Trophoblast cell (in vitro differentiated cells and primary cell): ENCODE measurements around the gene VHLL.

Experiments used
- DNase-seq, 2 donors: peaks; one replicate each; pipeline ENCODE4 v3.0.0-alpha.2; 2016
- H2AFZ ChIP-seq: 2 replicates; pipeline ENCODE4 v1.6.1; 2013; ENCODE audit warnings: low read length, moderate library complexity, mild to moderate bottlenecking; ENCODE audit not compliant: insufficient read depth, poor library complexity
- H2AK5ac ChIP-seq: 2 replicates; pipeline ENCODE4 v1.6.1; 2013; ENCODE audit warnings: mild to moderate bottlenecking, low read length
- H2BK120ac ChIP-seq: 2 replicates; pipeline ENCODE4 v1.6.1; 2013; ENCODE audit warnings: low read length, mild to moderate bottlenecking, moderate library complexity; ENCODE audit not compliant: insufficient read depth, poor library complexity
- H2BK12ac ChIP-seq: 2 replicates; pipeline ENCODE4 v1.6.1; 2013; ENCODE audit warnings: mild to moderate bottlenecking, low read length, moderate library complexity
- H2BK5ac ChIP-seq: 2 replicates; pipeline ENCODE4 v1.6.1; 2013; ENCODE audit warnings: low read length, low read depth, moderate library complexity, mild to moderate bottlenecking; ENCODE audit not compliant: poor library complexity
- H3K14ac ChIP-seq: 2 replicates; pipeline ENCODE4 v1.6.1; 2013; ENCODE audit warnings: mild to moderate bottlenecking, low read length
- H3K18ac ChIP-seq: 2 replicates; pipeline ENCODE4 v1.6.1; 2013; ENCODE audit warnings: mild to moderate bottlenecking, low read length
- H3K23ac ChIP-seq: 2 replicates; pipeline ENCODE4 v1.6.1; 2013; ENCODE audit warnings: low read length
- H3K27ac ChIP-seq: 2 replicates; pipeline ENCODE4 v1.5.1; 2013; ENCODE audit warnings: low read depth, mild to moderate bottlenecking, inconsistent platforms, low read length, moderate library complexity
- H3K27me3 ChIP-seq: 2 replicates; pipeline ENCODE4 v1.6.1; 2013; ENCODE audit warnings: inconsistent platforms, mild to moderate bottlenecking, low read length, moderate library complexity; ENCODE audit not compliant: insufficient read depth
- H3K36me3 ChIP-seq, 2 experiments: 1 replicate in 1 of 2; 2 replicates in 1 of 2; pipeline ENCODE4 v1.6.1; 2013; ENCODE audit warnings: low read length in 2 of 2, mild to moderate bottlenecking in 2 of 2, moderate library complexity in 1 of 2; ENCODE audit not compliant: insufficient read depth in 2 of 2, control insufficient read depth in 1 of 2
- H3K4ac ChIP-seq: 2 replicates; pipeline ENCODE4 v1.6.1; 2013; ENCODE audit warnings: low read depth, mild to moderate bottlenecking, low read length, moderate library complexity
- H3K4me1 ChIP-seq, 2 experiments: 1 replicate in 1 of 2; 2 replicates in 1 of 2; pipeline ENCODE4 v1.6.1; 2013; ENCODE audit warnings: low read length in 2 of 2, mild to moderate bottlenecking in 2 of 2, moderate library complexity in 1 of 2; ENCODE audit not compliant: insufficient read depth in 2 of 2, control insufficient read depth in 1 of 2
- H3K4me2 ChIP-seq: 2 replicates; pipeline ENCODE4 v1.6.1; 2013; ENCODE audit warnings: inconsistent platforms, mild to moderate bottlenecking, low read length, moderate library complexity
- H3K4me3 ChIP-seq: 2 replicates; pipeline ENCODE4 v1.5.1; 2013; ENCODE audit warnings: mild to moderate bottlenecking, low read depth, low read length, inconsistent platforms
- H3K79me1 ChIP-seq: one replicate; pipeline ENCODE4 v1.6.1; 2013; ENCODE audit warnings: low read length
- H3K79me2 ChIP-seq: 2 replicates; pipeline ENCODE4 v1.6.1; 2013; ENCODE audit warnings: low read length, mild to moderate bottlenecking; ENCODE audit not compliant: control insufficient read depth, insufficient read depth, poor library complexity
- H3K9ac ChIP-seq: 2 replicates; pipeline ENCODE4 v1.6.1; 2013; ENCODE audit warnings: mild to moderate bottlenecking, low read length
- H3K9me3 ChIP-seq: 2 replicates; pipeline ENCODE4 v1.6.1; 2013; ENCODE audit warnings: low read depth, mild to moderate bottlenecking, control low read depth, inconsistent platforms, low read length; ENCODE audit not compliant: insufficient read depth
- H4K12ac ChIP-seq: 2 replicates; pipeline ENCODE4 v1.6.1; 2013; ENCODE audit warnings: low read depth, mild to moderate bottlenecking, low read length, moderate library complexity
- H4K8ac ChIP-seq: 2 replicates; pipeline ENCODE4 v1.6.1; 2013; ENCODE audit warnings: low read depth, mild to moderate bottlenecking, low read length, moderate library complexity
- H4K91ac ChIP-seq: one replicate; pipeline ENCODE4 v1.6.1; 2013; ENCODE audit warnings: low read depth, mild to moderate bottlenecking, low read length, moderate library complexity
- WGBS: extraction: QIAGEN DNeasy Blood & Tissue Kit; methylation state at CpG from one replicate; pipeline ENCODE4 v1.1.7; 2013; ENCODE audit warnings: missing lambda C conversion rate; ENCODE audit not compliant: insufficient read length, insufficient coverage; ENCODE audit errors: extremely low coverage; 5-methylcytosine and 5-hydroxymethylcytosine counted together

Gene VHLL

DNA sequence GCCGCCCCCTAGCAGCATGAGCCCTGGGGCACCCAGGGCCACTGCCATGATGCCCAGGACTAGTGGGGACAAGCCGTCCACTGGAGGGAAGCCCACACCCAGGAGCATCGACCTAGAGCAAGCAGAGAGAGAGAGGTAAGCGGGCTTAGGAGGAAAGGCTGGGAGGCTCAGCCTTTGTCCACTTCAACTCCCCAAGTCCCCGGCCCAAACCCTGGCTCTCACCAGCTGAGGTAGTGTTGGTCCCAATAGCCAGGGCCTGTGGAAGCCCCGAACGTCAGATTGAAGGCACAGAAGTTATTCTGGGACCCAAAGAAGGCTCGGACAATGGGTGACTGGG lies 6.0 kb downstream of the VHLL start:
- Histone ChIP-seq H3K36me3 (peaks cover 12 to 13% of the 10 kb centered on the region in 2 experiments), H2AK5ac (no peak overlapping the region), H3K14ac (no peak overlapping the region), H3K18ac (no peak overlapping the region), H3K27me3 (no peaks in the 10 kb centered on the region), H3K9ac (no peak overlapping the region), H4K91ac (no peak overlapping the region), H3K23ac (no peak overlapping the region), H2BK120ac (no peak overlapping the region), H3K4me2 (no peak overlapping the region), H4K12ac (no peak overlapping the region), H2BK12ac (no peak overlapping the region), H2BK5ac (no peak overlapping the region), H2AFZ (no peak overlapping the region), H4K8ac (no peak overlapping the region), H3K9me3 (no peaks in the 10 kb centered on the region), H3K4ac (no peak overlapping the region), H3K79me1 (peaks cover 7% of the 10 kb centered on the region), H3K27ac (no peak overlapping the region), H3K4me1 (peaks cover 7 to 9% of the 10 kb centered on the region in 2 experiments), H3K79me2 (peaks cover 7% of the 10 kb centered on the region), H3K4me3 (no peak overlapping the region)
- WGBS, result no CpG with 5 or more reads among the region's 8 CpGs
- DNase-seq, result no peak

DNA sequence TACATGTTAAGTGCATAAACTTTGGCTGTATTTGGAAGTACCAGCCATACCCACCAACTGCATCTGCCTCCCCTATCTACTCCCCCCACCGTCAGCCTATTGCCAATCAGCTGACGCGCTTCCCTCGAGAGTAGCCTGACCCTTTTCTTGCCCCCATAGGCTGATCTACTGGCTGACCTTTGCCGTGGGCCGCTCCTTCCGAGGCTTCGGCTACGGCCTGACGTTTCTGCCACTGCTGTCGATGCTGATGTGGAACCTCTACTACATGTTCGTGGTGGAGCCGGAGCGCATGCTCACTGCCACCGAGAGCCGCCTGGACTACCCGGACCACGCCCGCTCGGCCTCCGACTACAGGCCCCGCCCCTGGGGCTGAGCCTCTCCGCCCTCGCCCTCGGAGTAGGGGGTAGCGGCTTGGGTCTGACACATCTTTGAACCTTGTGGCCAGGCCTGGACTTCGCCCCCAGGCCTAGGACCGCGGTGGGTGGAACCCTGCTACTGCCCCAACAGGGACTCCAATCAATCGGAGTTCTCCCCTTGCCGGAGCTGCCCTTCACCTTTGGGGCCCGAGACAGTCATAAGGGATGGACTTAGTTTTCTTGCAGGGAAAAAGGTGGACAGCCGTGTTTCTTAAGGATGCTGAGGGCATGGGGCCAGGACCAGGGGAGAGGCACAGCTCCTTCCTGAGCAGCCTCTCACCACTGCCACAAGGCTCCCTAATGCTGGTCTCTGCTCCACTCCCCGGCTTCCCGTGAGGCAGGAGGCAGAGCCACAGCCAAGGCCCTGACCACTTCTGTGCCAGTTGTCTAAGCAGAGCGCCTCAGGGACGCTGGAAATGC lies 7.7 kb downstream of the VHLL start:
- Histone ChIP-seq H3K4ac (no peak overlapping the region), H3K4me1 (peaks cover 7 to 9% of the 10 kb centered on the region in 2 experiments), H3K18ac (no peak overlapping the region), H4K12ac (peak overlapping the region; percentile 4), H3K14ac (peak overlapping the region; percentile 58), H3K36me3 (peaks cover 12 to 13% of the 10 kb centered on the region in 2 experiments), H3K79me1 (peaks cover 7% of the 10 kb centered on the region), H3K4me2 (peak overlapping the region; percentile 65), H3K9ac (peak overlapping the region; percentile 17), H2BK12ac (no peak overlapping the region), H3K79me2 (peaks cover 7% of the 10 kb centered on the region), H3K4me3 (peak overlapping the region; percentile 69), H2AFZ (peak overlapping the region; percentile 32), H3K27ac (no peak overlapping the region), H2AK5ac (peak overlapping the region; percentile 21), H2BK5ac (no peak overlapping the region), H2BK120ac (no peak overlapping the region), H3K27me3 (no peaks in the 10 kb centered on the region), H4K91ac (peak overlapping the region; percentile 3), H3K9me3 (no peaks in the 10 kb centered on the region), H3K23ac (no peak overlapping the region), H4K8ac (peak overlapping the region; percentile 16)
- peak; percentile 85 to 87 for DNase-seq
- WGBS, result no CpG with 5 or more reads among the region's 37 CpGs

GRCh38 chr1:156289857-156290256 lies 9.2 kb downstream of the VHLL start:
- peaks cover 13 to 18% of the 10 kb centered on the region in 2 experiments for H3K36me3 ChIP-seq
- no peak overlapping the region for H2BK120ac ChIP-seq
- no peak overlapping the region for H3K9ac ChIP-seq
- H2AK5ac ChIP-seq, result no peak overlapping the region
- H3K79me1 ChIP-seq, result peaks cover 4% of the 10 kb centered on the region
- H3K4ac ChIP-seq, result no peak overlapping the region
- H4K91ac ChIP-seq, result no peak overlapping the region
- no peak overlapping the region for H3K27ac ChIP-seq
- H4K8ac ChIP-seq, result no peak overlapping the region
- no peak overlapping the region for H3K18ac ChIP-seq
- no peak overlapping the region for H3K23ac ChIP-seq
- no peak overlapping the region for H2BK5ac ChIP-seq
- H3K79me2 ChIP-seq, result peaks cover 2% of the 10 kb centered on the region
- H3K4me1 ChIP-seq, result peaks cover 3 to 5% of the 10 kb centered on the region in 2 experiments
- H4K12ac ChIP-seq, result no peak overlapping the region
- no peak for DNase-seq
- H3K9me3 ChIP-seq, result no peaks in the 10 kb centered on the region
- H3K14ac ChIP-seq, result no peak overlapping the region
- no peak overlapping the region for H3K4me2 ChIP-seq
- no peak overlapping the region for H2BK12ac ChIP-seq
- H3K4me3 ChIP-seq, result no peak overlapping the region
- no peak overlapping the region for H2AFZ ChIP-seq
- no peaks in the 10 kb centered on the region for H3K27me3 ChIP-seq

GRCh38 chr1:156286061-156286460 lies 13.0 kb downstream of the VHLL start:
- no peaks in the 10 kb centered on the region for H3K27me3 ChIP-seq
- WGBS, result no CpG with 5 or more reads among the region's 8 CpGs
- no peak overlapping the region for H2BK5ac ChIP-seq
- H3K23ac ChIP-seq, result no peak overlapping the region
- H3K36me3 ChIP-seq, result peaks cover 2 to 7% of the 10 kb centered on the region in 2 experiments
- no peak overlapping the region for H2BK12ac ChIP-seq
- H2BK120ac ChIP-seq, result no peak overlapping the region
- H3K4me1 ChIP-seq, result peaks cover 20 to 21% of the 10 kb centered on the region in 2 experiments
- H3K14ac ChIP-seq, result no peak overlapping the region
- no peak overlapping the region for H2AK5ac ChIP-seq
- H3K18ac ChIP-seq, result no peak overlapping the region
- no peak overlapping the region for H4K8ac ChIP-seq
- H3K79me2 ChIP-seq, result peaks cover 15% of the 10 kb centered on the region
- no peak overlapping the region for H2AFZ ChIP-seq
- no peak overlapping the region for H3K4ac ChIP-seq
- H3K79me1 ChIP-seq, result peaks cover 5% of the 10 kb centered on the region
- no peak overlapping the region for H3K4me2 ChIP-seq
- no peak for DNase-seq
- no peak overlapping the region for H3K27ac ChIP-seq
- H3K9me3 ChIP-seq, result no peaks in the 10 kb centered on the region
- H3K9ac ChIP-seq, result no peak overlapping the region
- H4K91ac ChIP-seq, result no peak overlapping the region
- H4K12ac ChIP-seq, result no peak overlapping the region
- H3K4me3 ChIP-seq, result no peak overlapping the region
